K562 (cell line): ENCODE measurements around the gene WDR35. TPM values are rescaled to one million over a fixed set of nuclear protein-coding genes. Genes with fewer than 3 reads are reported as not detected.

Experiments
- BCL6 ChIP-seq: fragments of 250-450 bp; sonication (Bioruptor Pico); IDR thresholded peaks from 2 replicates; pipeline ENCODE4 v1.4.0; 2020
- BRD9 ChIP-seq: fragments of 450-650 bp; IDR thresholded peaks from 2 replicates; pipeline ENCODE4 v1.6.1; 2018; ENCODE audit warnings: low read depth; ENCODE audit not compliant: partially characterized antibody
- DACH1 ChIP-seq: fragments of 450-650 bp; IDR thresholded peaks from 2 replicates; pipeline ENCODE4 v1.6.1; 2018; ENCODE audit not compliant: partially characterized antibody
- EP300 ChIP-seq: IDR thresholded peaks from 2 replicates; pipeline ENCODE4 v1.6.1; 2012; ENCODE audit warnings: low read length, improper control_type of control experiment
- ETV1 ChIP-seq: fragments of 450-650 bp; conservative IDR thresholded peaks from 2 replicates; pipeline ENCODE4 v1.6.1; 2016; ENCODE audit warnings: missing genetic modification characterization, control low read depth, low read depth, missing compliant biosample characterization
- GTF2A2 ChIP-seq: IDR thresholded peaks from 2 replicates; pipeline ENCODE4 v1.6.1; 2016; ENCODE audit warnings: mild to moderate bottlenecking, missing genetic modification characterization, missing compliant biosample characterization
- HNRNPK ChIP-seq: fragments of 200-400 bp; formaldehyde crosslinking; IDR thresholded peaks from one replicate; pipeline ENCODE4 v1.6.1; 2018; ENCODE audit warnings: mild to moderate bottlenecking, low read depth, low read length; ENCODE audit not compliant: poor library complexity, severe bottlenecking
- KLF13 ChIP-seq: fragments of 450-650 bp; IDR thresholded peaks from 2 replicates; pipeline ENCODE4 v1.6.1; 2016; ENCODE audit warnings: missing genetic modification characterization, low read depth, mild to moderate bottlenecking, missing compliant biosample characterization, moderate library complexity, borderline replicate concordance
- MEF2D ChIP-seq: conservative IDR thresholded peaks from 2 replicates; pipeline ENCODE4 v1.6.1; 2016; ENCODE audit warnings: low read depth, missing genetic modification characterization, missing compliant biosample characterization
- POLR2G ChIP-seq: fragments of 200-400 bp; formaldehyde crosslinking; IDR thresholded peaks from 2 replicates; pipeline ENCODE4 v1.6.1; 2017; ENCODE audit warnings: low read depth, mild to moderate bottlenecking, antibody characterized with exemption, low read length, moderate library complexity
- PTRF ChIP-seq: fragments of 450-650 bp; IDR thresholded peaks from 2 replicates; pipeline ENCODE4 v1.6.1; 2016; ENCODE audit warnings: mild to moderate bottlenecking, missing genetic modification characterization, missing compliant biosample characterization
- PYGO2 ChIP-seq: fragments of 450-650 bp; IDR thresholded peaks from 2 replicates; pipeline ENCODE4 v1.6.1; 2016; ENCODE audit warnings: mild to moderate bottlenecking, missing genetic modification characterization, moderate library complexity, missing compliant biosample characterization
- RNF219 ChIP-seq: fragments of 250-450 bp; sonication (Bioruptor Pico); IDR thresholded peaks from 2 replicates; pipeline ENCODE4 v1.5.0; 2022; ENCODE audit warnings: mild to moderate bottlenecking
- ZBTB12 ChIP-seq: fragments of 250-450 bp; sonication (Bioruptor Pico); IDR thresholded peaks from 2 replicates; pipeline ENCODE4 v1.4.0; 2020
- ZC3H4 ChIP-seq: sonication (generic); formaldehyde crosslinking; IDR thresholded peaks from 2 replicates; pipeline ENCODE4 v1.9.0; 2021; ENCODE audit warnings: missing genetic modification reagents, borderline replicate concordance
- ZNF253 ChIP-seq: fragments of 250-450 bp; sonication (Bioruptor Pico); conservative IDR thresholded peaks from 2 replicates; pipeline ENCODE4 v1.6.1; 2021; ENCODE audit warnings: mild to moderate bottlenecking
- ZNF512 ChIP-seq: IDR thresholded peaks from 2 replicates; pipeline ENCODE4 v1.6.1; 2016; ENCODE audit warnings: missing genetic modification characterization, missing compliant biosample characterization
- ZNF592 ChIP-seq: fragments of 450-650 bp; IDR thresholded peaks from 2 replicates; pipeline ENCODE4 v1.6.1; 2017; ENCODE audit warnings: antibody characterized with exemption, mild to moderate bottlenecking
- polyA plus RNA-seq, 8 experiments: library from polyadenylated mRNA; depleted of rRNA in 4 of 8; stranded (reverse) in 5 of 8; unstranded in 3 of 8; fragments of >200 nt; fragmentation: Nextera tagmentation in 2 of 8; fragmentation: Illumina TruSeq in 1 of 8; extraction: Ambion mirVana in 2 of 8; extraction: Trizol in 1 of 8; gene quantifications; 2 replicates each; pipeline versions ENCODE4 v1.2.1 to v1.2.3, GENCODE V29; 2011 to 2014; ENCODE audit warnings: inconsistent platforms in 1 of 8, missing spikeins in 1 of 8
- total RNA-seq, 7 experiments: library from RNA; depleted of rRNA in 6 of 7; stranded (reverse); fragments of >200 nt in 6 of 7; fragmentation: Illumina TruSeq in 2 of 7; extraction: Trizol in 2 of 7; gene quantifications; 2 replicates each; pipeline versions ENCODE4 v1.2.1 to v1.2.3, GENCODE V29; 2011 to 2021; ENCODE audit warnings: low replicate concordance in 1 of 7

The WDR35 gene
- total and polyA plus RNA-seq, 9 of the 15 experiments (the other 6 are each of a cell fraction or from before 2014, with no cell fraction given) = 3.3 to 13.1 (median 8.0) TPM

GRCh38 chr2:19899985-19900930 lies 89.6 kb downstream of the WDR35 start (continued):
- TF ChIP-seq EP300 (0 out of 2 replicates have a peak, but pooled peaks have one; percentile 11), PYGO2 (tag) (no peak), MEF2D (no peak), GTF2A2 (tag) (no peak), ZC3H4 (CRISPR knock-in tag) (no peak), HNRNPK (no peak), ZBTB12 (CRISPR knock-in tag) (no peak), BRD9 (no peak), ZNF512 (tag) (no peak), ZNF253 (CRISPR knock-in tag) (no peak), BCL6 (CRISPR knock-in tag) (no peak), ZNF592 (no peak), ETV1 (tag) (no peak), PTRF (tag) (no peak), KLF13 (no peak), RNF219 (CRISPR knock-in tag) (no peak), DACH1 (no peak), POLR2G (no peak)
